HG03521 (cell line): Measurements from ENCODE around the gene CTRB1.

Experiments used
- ATAC-seq: cut with Tn5 transposase; IDR thresholded peaks from one replicate; pipeline ENCODE4 v1.9.1; 2021; ENCODE audit warnings: mild to moderate bottlenecking, moderate library complexity; ENCODE audit not compliant: unreplicated experiment

The CTRB1 gene

GRCh38 chr16:75225092-75225491 lies 6.3 kb downstream of the CTRB1 start:
- no peak for ATAC-seq

GRCh38 chr16:75225678-75226515 lies 7.1 kb downstream of the CTRB1 start:
- no peak for ATAC-seq

- ATAC-seq, result no peak
These were observed 8.0 kb downstream of the CTRB1 start for GRCh38 chr16:75226550-75227360.

GRCh38 chr16:75227361-75228142 lies 8.8 kb downstream of the CTRB1 start:
- no peak for ATAC-seq

GRCh38 chr16:75228143-75228976 lies 9.6 kb downstream of the CTRB1 start:
- no peak for ATAC-seq

- ATAC-seq, result no peak
These were observed 10.6 kb downstream of the CTRB1 start for GRCh38 chr16:75229172-75230031.

GRCh38 chr16:75230471-75231110 lies 11.8 kb downstream of the CTRB1 start:
- no peak for ATAC-seq

GRCh38 chr16:75231570-75231969 lies 12.8 kb downstream of the CTRB1 start:
- ATAC-seq, result no peak

- no peak for ATAC-seq
These were observed 14.8 kb downstream of the CTRB1 start for GRCh38 chr16:75233611-75233938.

- no peak for ATAC-seq
These were observed 16.3 kb downstream of the CTRB1 start for GRCh38 chr16:75234856-75235696.

- no peak for ATAC-seq
These were observed 17.0 kb downstream of the CTRB1 start for GRCh38 chr16:75235721-75236193.

- ATAC-seq, result no peak
These were observed 17.4 kb downstream of the CTRB1 start for GRCh38 chr16:75236232-75236631.

- no peak for ATAC-seq
These were observed 18.1 kb downstream of the CTRB1 start for GRCh38 chr16:75236736-75237397.

GRCh38 chr16:75237398-75238131 lies 18.8 kb downstream of the CTRB1 start:
- ATAC-seq, result no peak

GRCh38 chr16:75238132-75238852 lies 19.5 kb downstream of the CTRB1 start:
- no peak for ATAC-seq

- no peak for ATAC-seq
These were observed 20.2 kb downstream of the CTRB1 start for GRCh38 chr16:75238853-75239541.
